Activated naive CD8-positive, alpha-beta T cell treated with anti-CD3 and anti-CD28 coated beads, Interleukin-2, amount 50 U/mL, for 24 hours (primary cell): ENCODE results near the gene CDIP1.
A peak's percentile ranks its signal among the peaks of the same experiment; 100 is the strongest.

Experiments used
- ATAC-seq: fragments of 150-1000 bp; cut with Tn5 transposase; one replicate; pipeline ENCODE4 v1.10.0; 2021
- DNase-seq: peaks from one replicate; pipeline ENCODE4 v3.0.0; 2021
- H3K27ac Mint-ChIP-seq: one replicate; pipeline ENCODE4 v1.8.0; 2021; ENCODE audit warnings: mild to moderate bottlenecking, mixed read lengths
- H3K27me3 Mint-ChIP-seq: one replicate; pipeline ENCODE4 v1.8.0; 2021; ENCODE audit warnings: mixed read lengths
- H3K36me3 Mint-ChIP-seq: one replicate; pipeline ENCODE4 v1.8.0; 2021; ENCODE audit warnings: low read depth, mixed read lengths
- H3K4me1 Mint-ChIP-seq: one replicate; pipeline ENCODE4 v1.8.0; 2021; ENCODE audit warnings: mixed read lengths
- H3K4me3 Mint-ChIP-seq: one replicate; pipeline ENCODE4 v1.8.0; 2021; ENCODE audit warnings: mild to moderate bottlenecking, moderate library complexity, mixed read lengths
- H3K9me3 Mint-ChIP-seq: one replicate; pipeline ENCODE4 v1.8.0; 2021; ENCODE audit warnings: mixed read lengths

CDIP1 gene

GRCh38 chr16:4498546-4499195, 39.9 kb downstream of the CDIP1 start:
- H3K4me3 Mint-ChIP-seq = no peak overlapping the region
- DNase-seq (no peak), ATAC-seq (no peak)
- peak overlapping the region; percentile 12 for H3K27ac Mint-ChIP-seq
- H3K27me3 Mint-ChIP-seq = no peaks in the 10 kb centered on the region
- peaks cover 11% of the 10 kb centered on the region for H3K36me3 Mint-ChIP-seq
- H3K4me1 Mint-ChIP-seq = peaks cover 84% of the 10 kb centered on the region
- H3K9me3 Mint-ChIP-seq = no peaks in the 10 kb centered on the region

DNA sequence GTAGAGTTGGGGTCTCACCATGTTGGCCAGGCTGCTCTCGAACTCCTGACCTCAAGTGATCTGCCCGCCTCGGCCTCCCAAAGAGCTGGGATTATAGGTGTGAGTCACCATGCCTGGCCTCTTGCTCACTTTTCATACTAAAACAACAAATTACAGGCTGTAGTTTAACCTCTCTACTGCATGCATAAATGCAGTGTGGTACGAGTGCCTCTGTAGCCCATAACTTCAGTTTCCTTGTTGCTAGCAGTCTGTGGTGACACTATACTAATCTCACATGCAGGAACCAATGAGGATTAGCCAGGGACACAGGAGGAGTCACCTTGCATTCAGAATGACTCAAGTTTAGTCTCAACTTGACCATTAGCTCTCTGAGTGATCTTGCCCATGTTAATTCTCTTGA, 42.3 kb downstream of the CDIP1 start:
- Mint-ChIP-seq H3K4me1 (peaks cover 75% of the 10 kb centered on the region), H3K9me3 (no peaks in the 10 kb centered on the region), H3K36me3 (peaks cover 9% of the 10 kb centered on the region), H3K4me3 (no peak overlapping the region), H3K27me3 (no peaks in the 10 kb centered on the region), H3K27ac (no peak overlapping the region)
- no peak for DNase-seq
- peak; percentile 47 for ATAC-seq

DNA sequence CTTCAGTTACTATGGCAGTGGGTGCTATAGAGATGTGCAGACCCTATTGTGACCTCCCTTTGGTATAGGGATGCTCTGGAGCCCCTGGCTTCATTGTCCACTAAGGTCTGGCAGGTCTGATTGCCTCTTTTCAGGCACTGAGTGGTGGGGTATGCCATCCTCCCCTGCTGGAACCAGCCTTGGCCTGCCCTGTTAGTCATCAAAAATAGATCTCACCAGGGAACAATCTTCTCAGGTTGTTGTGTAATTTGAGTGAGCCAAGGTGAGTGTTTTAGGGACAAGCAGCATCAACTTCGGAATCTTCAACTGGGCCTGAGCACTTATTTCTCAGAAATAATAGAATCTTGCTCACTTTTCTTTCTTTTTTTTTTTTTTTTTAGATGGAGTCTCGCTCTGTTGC, 42.8 kb downstream of the CDIP1 start:
- Mint-ChIP-seq H3K27ac (no peak overlapping the region), H3K9me3 (no peaks in the 10 kb centered on the region), H3K4me1 (peaks cover 74% of the 10 kb centered on the region), H3K36me3 (peaks cover 9% of the 10 kb centered on the region), H3K4me3 (no peak overlapping the region), H3K27me3 (no peaks in the 10 kb centered on the region)
- no peak for DNase-seq
- no peak for ATAC-seq

DNA sequence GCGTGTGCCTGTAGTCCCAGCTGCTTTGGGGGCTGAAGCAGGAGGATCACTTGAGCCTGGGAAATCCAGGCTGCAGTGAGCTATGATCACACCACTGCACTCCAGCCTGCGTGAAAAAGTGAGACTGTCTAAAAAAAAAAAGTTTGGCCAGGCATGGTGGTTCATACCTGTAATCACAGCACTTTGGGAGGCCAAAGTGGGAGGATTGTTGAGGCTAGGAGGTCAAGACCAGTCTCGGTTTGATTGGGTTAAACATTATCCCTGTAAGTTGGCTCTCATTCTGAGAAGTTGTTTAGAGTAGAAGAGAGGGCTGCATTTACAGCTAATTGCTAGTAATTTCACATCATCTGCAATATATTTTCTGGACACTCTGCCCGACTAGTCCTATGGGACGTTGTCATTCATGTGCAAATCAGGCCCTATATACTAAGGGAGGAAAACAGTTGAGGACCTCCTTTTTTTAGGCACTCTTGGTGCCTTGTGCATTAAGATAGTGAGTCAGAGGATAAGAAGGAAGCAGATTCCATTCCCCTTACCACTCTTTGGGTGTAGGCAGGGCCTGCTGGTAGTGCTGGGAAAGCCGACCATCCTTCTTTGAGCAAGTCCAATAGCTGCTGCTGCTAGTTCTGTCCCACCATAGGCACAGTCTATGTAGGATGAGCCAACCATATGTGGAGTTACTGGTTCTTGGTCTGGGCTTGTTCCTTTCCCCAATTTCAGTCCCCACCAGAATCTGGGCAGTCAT, 43.7 kb downstream of the CDIP1 start:
- DNase-seq (no peak), ATAC-seq (no peak)
- Mint-ChIP-seq H3K4me3 (no peak overlapping the region), H3K9me3 (no peaks in the 10 kb centered on the region), H3K27me3 (no peaks in the 10 kb centered on the region), H3K4me1 (peaks cover 74% of the 10 kb centered on the region), H3K36me3 (peaks cover 9% of the 10 kb centered on the region), H3K27ac (peak overlapping the region; percentile 35)

DNA sequence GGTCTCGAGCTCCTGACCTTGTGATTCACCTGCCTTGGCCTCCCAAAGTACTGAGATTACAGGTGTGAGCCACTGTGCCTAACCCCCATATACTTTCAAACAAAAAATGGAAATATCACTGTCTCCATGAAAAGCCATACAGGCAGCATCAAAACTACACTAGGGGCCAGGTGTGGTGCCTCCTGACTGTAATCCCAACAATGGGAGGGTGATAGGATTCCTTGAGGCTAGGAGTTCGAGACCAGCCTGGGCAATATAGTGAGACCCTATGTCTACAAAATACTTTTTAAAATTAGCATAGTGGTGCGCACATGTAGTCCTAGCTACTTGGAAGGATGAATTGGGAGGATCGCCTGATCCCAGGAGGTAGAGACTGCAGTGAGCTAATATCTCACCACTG, 46.7 kb downstream of the CDIP1 start:
- Mint-ChIP-seq H3K4me1 (peaks cover 73% of the 10 kb centered on the region), H3K4me3 (no peak overlapping the region), H3K27me3 (no peaks in the 10 kb centered on the region), H3K36me3 (peaks cover 18% of the 10 kb centered on the region), H3K27ac (no peak overlapping the region), H3K9me3 (no peaks in the 10 kb centered on the region)
- DNase-seq (no peak), ATAC-seq (no peak)

GRCh38 chr16:4489030-4489429, 49.5 kb downstream of the CDIP1 start:
- Mint-ChIP-seq H3K27me3 (no peaks in the 10 kb centered on the region), H3K27ac (peak overlapping the region; percentile 81), H3K4me1 (peaks cover 64% of the 10 kb centered on the region), H3K4me3 (no peak overlapping the region), H3K36me3 (peaks cover 31% of the 10 kb centered on the region), H3K9me3 (no peaks in the 10 kb centered on the region)
- DNase-seq (no peak), ATAC-seq (no peak)

DNA sequence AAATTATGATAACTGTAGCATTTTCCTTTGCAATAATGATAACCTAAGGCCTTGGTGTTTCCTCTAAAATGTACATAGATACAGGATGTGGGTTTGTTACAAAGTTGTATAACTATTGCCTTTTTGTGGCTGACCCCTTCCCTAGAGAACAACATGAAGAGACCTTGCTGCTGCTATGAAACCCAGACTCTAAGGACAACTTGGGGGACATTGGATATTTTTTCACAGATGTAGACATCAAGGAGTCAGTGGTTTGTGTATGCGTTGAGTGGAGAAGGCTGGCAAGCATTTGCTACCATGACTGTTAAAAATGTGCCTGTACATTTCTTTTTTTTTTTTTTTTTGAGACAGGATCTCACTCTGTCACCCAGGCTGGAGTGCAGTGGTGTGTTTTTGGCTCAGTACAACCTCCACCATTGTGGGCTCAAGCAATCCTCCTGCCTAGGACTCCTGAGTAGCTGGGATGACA, 50.0 kb downstream of the CDIP1 start:
- no peak for DNase-seq
- Mint-ChIP-seq H3K27me3 (no peaks in the 10 kb centered on the region), H3K27ac (peak overlapping the region; percentile 81), H3K4me3 (no peak overlapping the region), H3K4me1 (peaks cover 63% of the 10 kb centered on the region), H3K36me3 (peaks cover 31% of the 10 kb centered on the region), H3K9me3 (no peaks in the 10 kb centered on the region)
- ATAC-seq = peak; percentile 67

DNA sequence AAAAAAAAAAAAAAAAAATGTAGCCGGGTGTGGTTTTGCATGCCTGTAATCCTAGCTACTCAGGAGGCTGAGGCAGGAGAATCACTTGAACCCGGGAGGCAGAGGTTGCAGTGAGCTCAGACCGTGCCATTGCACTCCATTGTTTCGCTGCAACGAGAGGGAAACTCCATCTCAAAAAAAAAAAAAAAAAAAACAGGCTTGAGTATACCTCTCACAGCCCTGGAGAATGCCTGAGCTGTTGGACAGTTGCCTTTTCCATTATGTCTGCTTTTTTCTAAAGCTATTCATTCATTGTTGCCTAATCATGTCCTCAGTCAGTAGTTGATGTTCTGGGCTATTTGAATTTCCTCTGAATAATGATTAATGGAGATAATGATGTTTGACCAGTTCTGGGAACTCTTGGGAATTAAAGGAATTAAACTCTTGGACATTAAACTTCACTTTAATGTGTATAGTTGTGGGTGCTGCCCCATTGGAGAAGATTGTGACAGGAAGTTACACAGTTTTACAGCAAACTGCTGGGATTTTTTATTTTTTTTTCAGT, 50.5 kb downstream of the CDIP1 start:
- DNase-seq = no peak
- Mint-ChIP-seq H3K27ac (peak overlapping the region; percentile 81), H3K4me3 (no peak overlapping the region), H3K36me3 (peaks cover 31% of the 10 kb centered on the region), H3K27me3 (no peaks in the 10 kb centered on the region), H3K4me1 (peaks cover 58% of the 10 kb centered on the region), H3K9me3 (no peaks in the 10 kb centered on the region)
- no peak for ATAC-seq

DNA sequence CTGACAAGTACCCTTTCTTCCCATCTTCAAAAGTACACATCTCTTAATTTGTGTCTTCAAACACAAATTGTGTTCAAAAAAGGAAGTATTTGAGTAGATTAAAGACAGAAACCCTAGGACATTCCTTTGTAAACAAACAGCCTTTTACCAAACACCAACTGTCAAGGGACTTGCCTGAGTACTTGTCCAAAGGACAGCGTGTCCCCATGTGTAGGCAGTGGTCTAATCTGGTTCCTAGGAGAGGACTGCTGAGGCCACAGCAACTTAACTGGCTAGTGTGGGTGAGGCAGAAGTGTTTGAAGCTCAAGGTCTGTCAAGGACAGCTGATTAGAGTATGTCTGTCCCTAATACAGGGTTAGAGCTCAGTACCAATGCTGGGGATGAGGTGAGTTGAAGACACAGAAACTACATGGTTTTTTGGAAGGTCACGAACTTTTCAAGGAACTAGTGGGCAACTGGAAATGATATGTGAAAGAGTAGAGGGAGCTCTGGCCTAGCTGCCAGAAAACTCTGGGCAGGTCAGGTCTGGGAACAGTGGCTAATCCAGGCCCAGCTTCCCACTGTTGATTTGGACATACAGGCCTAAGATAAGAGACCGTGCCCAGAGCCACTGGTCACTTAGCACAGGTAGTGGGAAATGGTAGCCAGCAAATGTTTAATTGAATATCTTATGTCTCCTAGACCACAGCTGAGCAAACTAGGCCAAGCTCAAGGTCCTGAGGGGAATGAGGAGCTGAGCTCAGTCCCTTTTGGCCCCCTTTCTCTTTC, 52.3 kb downstream of the CDIP1 start:
- Mint-ChIP-seq H3K9me3 (no peaks in the 10 kb centered on the region), H3K27ac (peak overlapping the region; percentile 59)

GRCh38 chr16:4481963-4482362, 56.6 kb downstream of the CDIP1 start:
- Mint-ChIP-seq H3K27me3 (no peaks in the 10 kb centered on the region), H3K4me3 (no peak overlapping the region), H3K36me3 (peaks cover 30% of the 10 kb centered on the region), H3K27ac (peak overlapping the region; percentile 24), H3K9me3 (no peaks in the 10 kb centered on the region), H3K4me1 (peaks cover 51% of the 10 kb centered on the region)
- ATAC-seq (no peak), DNase-seq (no peak)

More for the DNA sequence above, 52.3 kb downstream of the CDIP1 start:
- ATAC-seq (no peak), DNase-seq (no peak)
- peaks cover 68% of the 10 kb centered on the region for H3K4me1 Mint-ChIP-seq
- H3K4me3 Mint-ChIP-seq = no peak overlapping the region
- peaks cover 34% of the 10 kb centered on the region for H3K36me3 Mint-ChIP-seq
- H3K27me3 Mint-ChIP-seq = no peaks in the 10 kb centered on the region

DNA sequence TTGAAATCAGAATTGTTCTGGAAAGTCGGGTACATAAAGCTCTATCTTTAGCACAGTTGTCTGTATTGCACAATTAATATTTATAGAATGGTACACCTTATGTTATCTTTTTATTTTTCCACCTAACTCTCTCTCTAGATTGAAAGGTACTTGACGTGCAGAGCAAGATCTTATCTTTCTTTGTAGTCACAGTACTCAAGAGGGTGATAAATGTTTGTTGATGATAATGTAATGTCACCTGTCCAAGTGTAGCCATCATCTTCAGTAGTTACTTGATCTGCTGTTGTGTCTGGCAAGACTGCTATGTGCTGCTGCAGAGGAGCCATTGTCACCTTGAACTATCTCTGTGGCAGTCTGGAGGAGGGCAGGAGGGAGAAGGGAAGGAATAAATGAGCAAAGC, 57.0 kb downstream of the CDIP1 start:
- ATAC-seq (no peak), DNase-seq (no peak)
- peaks cover 47% of the 10 kb centered on the region for H3K4me1 Mint-ChIP-seq
- peak overlapping the region; percentile 13 for H3K27ac Mint-ChIP-seq
- H3K36me3 Mint-ChIP-seq = peaks cover 26% of the 10 kb centered on the region
- H3K9me3 Mint-ChIP-seq = no peaks in the 10 kb centered on the region
- H3K27me3 Mint-ChIP-seq = no peaks in the 10 kb centered on the region
- H3K4me3 Mint-ChIP-seq = no peak overlapping the region

GRCh38 chr16:4477966-4478365, 60.6 kb downstream of the CDIP1 start:
- Mint-ChIP-seq H3K9me3 (no peaks in the 10 kb centered on the region), H3K27ac (peak overlapping the region; percentile 73), H3K36me3 (peaks cover 16% of the 10 kb centered on the region), H3K4me3 (peak overlapping the region; percentile 87), H3K4me1 (peaks cover 59% of the 10 kb centered on the region), H3K27me3 (no peaks in the 10 kb centered on the region)
- ATAC-seq (no peak), DNase-seq (no peak)

DNA sequence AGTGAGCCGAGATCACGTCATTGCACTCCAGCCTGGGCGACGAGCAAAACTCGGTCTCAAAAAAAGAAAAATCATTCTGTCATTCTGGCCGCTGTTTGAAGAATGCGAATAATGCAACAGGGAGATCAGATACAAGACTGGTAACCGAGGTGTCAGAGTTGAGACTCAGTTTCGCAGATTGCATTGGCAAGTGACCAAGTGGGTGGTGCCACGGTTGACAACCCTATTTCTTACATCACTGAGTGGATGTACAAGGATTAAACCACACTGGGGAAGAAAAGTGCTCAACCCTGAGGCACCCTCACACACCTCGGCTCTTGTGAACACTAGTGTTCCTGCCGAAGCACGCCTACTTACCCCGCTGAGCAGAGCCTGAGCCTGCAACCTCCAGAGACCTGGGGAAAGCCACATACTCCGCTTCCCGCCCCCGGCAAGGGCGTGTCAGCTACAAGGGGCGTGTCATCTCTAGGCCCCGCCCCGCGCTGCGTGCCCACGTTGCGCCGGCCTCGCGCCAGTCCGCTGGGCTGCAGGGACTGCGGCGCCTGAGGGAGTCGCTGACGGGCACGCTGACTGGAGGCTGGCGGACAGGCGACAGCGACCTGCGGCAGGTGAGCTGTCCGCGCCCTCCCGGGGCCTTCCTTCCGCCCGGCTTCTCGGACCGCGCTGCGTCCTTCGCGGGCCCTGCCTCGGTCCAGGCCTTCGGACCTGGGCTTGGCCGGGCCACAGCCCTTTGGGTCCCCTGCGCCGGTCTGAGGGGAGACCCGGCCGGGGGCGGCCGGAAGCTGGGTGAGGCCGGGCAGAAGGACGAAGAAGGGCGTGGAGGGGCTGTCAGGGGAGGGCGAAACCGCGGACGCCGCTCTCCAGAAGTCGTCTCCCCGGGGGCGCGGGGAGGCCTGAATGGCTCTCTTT, 62.4 kb downstream of the CDIP1 start, which contains the start of gene HMOX2:
Gene HMOX2, plus strand, starts transcription at position 519 of the 909 bp plus-strand sequence. CDS start 29,127 bp downstream, outside the sequence.
- peaks cover 48% of the 10 kb centered on the region for H3K4me1 Mint-ChIP-seq
- H3K9me3 Mint-ChIP-seq = no peaks in the 10 kb centered on the region
- DNase-seq = peak; percentile 95
- H3K4me3 Mint-ChIP-seq = peak within 1 kb of the TSS; percentile 87
- no peaks in the 10 kb centered on the region for H3K27me3 Mint-ChIP-seq
- peak; percentile 87 for ATAC-seq
- peak within 1 kb of the TSS; percentile 93 for H3K27ac Mint-ChIP-seq
- H3K36me3 Mint-ChIP-seq = peaks cover 14% of the 10 kb centered on the region
